GM18502 (cell line): ENCODE data around the gene SRPK2.
"Not testable (repeated sequence)": the region's sequence is repeated elsewhere in the genome, so short reads cannot be mapped to it uniquely, and the experiment has no call there.

Experiments used
- ATAC-seq: cut with Tn5 transposase; IDR thresholded peaks from one replicate; pipeline ENCODE4 v1.9.1; 2021; ENCODE audit warnings: mild to moderate bottlenecking; ENCODE audit not compliant: unreplicated experiment, poor library complexity

Gene SRPK2

DNA sequence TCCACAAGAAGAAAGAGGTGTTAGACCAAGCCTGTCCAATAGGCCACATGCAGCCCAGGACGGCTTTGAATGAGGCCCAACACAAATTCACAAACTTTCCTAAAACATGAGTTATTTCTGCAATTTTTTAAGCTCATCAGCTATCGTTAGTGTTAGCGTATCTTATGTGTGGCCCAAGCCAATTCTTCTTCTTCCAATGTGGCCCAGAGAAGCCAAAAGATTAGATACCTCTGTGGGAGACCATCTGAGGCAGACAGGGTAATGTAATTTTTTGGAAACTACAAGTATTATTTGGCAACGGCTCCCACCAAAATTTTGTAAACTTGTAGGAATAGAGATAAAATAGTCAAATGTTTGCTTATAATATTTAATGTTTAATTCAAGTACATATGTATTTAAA lies 153.8 kb downstream of the SRPK2 start:
- no peak for ATAC-seq

DNA sequence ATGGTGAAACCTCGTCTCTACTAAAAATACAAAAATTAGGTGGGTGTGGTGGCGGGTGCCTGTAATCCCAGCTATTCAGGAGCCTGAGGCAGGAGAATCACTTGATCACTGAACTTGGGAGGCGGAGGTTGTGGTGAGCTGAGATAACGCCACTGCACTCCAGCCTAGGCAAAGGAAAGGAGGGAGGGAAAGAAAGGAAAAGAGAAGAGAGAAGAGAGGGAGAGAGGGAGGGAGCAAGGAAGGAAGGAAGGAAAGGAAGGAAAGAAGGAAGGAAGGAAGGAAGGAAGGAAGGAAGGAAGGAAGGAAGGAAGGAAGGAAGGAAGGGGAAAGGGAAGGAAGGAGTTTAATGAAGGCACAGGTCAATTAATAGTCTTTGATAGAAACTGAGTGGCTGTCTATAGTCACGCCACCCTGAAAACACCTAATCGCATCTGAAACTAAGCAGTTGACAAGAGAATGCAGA lies 155.9 kb downstream of the SRPK2 start:
- ATAC-seq: not testable (repeated sequence)

DNA sequence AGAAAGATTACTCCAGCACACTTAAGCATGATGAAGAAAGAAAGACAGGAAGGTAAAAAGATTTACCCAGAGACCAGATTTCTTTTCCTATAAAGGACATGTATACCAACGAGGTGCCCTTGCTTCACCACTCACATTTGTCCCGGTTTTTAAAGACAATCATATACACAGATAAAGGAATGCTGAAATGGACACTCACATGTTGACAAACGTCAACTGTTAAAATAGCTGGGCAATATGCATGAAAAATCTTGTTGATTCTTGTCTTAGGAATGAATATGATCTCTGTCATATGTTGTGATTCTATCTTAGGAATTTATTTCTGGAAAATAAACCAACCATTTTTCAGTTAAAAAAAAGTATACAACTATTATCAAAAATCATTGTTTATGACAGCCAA lies 158.2 kb downstream of the SRPK2 start:
- ATAC-seq: no peak

DNA sequence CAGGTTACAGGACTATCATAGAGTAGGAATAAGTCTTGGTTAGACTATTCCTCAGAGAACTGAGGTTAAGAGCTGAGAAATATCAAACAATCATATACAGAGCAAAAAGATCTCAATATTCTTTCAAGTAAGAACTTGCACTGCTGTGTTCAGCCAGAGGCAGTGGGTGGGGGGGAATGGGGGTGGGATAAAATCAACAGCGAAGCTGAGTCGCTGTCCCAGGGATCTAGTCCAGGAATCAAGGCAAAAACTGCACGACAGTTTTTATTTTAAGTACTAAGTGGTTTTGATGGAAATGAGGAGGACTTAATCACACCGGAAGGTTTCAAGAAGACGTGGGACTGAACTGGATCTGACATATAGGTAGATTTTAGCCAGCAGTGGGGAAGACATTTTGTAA lies 159.1 kb downstream of the SRPK2 start:
- ATAC-seq: no peak

DNA sequence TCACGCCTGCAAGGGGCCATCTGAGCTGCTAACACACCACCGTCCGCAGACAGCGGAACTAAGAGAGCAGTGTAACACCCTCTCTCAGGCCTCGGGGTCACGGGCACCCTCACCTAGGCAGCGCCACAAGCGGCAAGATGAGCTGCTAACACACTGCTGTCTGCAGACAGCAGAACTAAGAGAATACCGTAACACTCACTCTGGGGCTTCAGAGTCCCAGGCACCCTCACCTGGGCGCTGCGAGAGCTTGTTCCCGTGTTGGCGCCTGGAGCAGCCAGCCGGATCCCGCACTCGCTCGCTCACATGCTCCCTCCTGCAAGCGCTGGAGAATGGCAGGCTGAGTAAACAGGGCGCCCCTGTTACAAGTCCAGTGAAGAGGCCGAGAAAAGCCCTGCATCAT lies 160.2 kb downstream of the SRPK2 start:
- no peak for ATAC-seq

DNA sequence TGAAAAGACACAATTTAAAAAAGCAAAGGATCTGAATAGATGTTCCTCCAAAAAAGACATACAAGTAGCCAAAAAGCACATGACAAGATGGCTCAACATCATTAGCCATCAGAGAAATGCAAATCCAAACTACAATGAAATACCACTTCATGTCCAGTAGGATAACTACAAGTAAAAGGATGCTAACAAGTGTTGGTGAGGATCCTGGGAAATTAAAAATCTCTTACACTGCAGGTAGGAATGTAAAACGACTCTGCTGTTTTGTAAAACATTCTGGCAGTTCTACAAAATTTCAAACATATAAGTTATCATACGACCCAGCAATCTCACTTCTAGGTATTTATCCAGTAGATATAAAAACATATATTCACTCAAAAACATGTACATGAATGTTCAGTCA lies 161.3 kb downstream of the SRPK2 start:
- no peak for ATAC-seq

DNA sequence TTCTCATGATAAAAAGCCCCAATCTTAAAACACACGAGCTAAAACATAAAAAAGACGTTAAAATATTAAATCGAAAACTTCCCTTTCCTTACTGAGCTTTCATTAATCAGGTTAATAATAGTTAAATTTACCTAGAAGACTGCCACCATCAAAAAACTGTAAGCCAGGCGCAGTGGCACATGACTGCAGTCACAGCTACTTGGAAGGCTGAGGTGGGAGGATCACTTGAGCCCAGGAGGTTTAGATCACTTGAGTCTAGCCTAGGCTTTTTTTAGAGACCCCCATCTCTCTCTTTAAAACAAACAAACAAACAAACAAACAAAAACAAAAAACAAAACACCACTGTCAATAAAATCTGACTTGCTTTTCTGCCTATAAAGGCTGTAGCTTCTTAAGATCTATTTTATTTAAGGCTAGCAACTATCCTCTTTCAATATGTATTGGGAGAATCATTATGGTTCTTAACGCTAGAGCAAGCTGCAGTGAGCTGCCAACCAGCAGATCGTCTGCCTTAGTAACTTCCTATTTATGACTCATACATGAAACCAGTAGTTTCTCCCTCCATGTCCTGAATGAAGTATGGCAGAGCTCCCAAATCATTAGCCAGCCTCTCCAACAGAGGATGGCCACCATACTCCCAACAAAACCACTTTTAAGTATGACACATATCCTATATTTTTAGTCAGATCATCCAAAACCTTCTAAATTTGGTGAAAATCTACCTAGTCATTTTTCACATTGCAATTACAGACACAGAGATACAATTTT lies 163.7 kb downstream of the SRPK2 start:
- ATAC-seq: peak; percentile 92

DNA sequence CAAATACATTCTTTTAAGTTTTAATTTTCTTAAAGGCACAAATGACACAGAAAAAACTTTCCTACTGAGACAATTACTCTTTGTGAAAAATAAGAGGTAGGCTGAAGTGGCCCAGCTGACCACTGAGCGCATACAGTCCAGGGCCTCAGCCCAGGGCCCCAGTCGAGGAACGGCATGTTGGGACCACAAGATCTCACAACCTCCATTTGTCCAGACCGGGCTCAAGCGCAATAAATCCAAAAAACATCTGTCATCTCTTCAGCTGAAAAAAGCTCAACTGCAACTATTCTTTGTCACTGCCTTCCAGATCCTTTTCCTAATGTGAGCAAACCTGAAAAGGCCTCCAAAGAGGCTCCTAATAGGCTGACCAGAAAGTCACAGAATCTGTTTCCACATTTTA lies 165.8 kb downstream of the SRPK2 start:
- no peak for ATAC-seq

DNA sequence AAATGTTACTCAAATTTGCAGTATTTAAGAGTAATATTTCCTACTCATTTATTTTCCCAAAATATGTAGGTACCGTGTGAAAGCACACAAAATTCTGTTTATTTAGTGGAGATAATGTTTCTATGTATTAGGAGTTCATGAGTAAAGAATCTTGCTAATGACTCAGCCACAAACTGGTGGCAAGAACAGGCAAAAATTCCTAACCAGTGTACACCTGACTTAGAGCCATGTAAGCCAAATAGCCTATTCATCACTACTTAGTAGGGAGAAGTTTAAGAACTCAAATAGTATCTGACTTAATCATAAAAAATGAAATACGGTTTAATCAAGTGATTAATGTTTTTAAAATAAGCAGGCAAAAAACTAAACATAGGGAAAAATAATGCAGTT lies 169.0 kb downstream of the SRPK2 start:
- ATAC-seq: no peak

DNA sequence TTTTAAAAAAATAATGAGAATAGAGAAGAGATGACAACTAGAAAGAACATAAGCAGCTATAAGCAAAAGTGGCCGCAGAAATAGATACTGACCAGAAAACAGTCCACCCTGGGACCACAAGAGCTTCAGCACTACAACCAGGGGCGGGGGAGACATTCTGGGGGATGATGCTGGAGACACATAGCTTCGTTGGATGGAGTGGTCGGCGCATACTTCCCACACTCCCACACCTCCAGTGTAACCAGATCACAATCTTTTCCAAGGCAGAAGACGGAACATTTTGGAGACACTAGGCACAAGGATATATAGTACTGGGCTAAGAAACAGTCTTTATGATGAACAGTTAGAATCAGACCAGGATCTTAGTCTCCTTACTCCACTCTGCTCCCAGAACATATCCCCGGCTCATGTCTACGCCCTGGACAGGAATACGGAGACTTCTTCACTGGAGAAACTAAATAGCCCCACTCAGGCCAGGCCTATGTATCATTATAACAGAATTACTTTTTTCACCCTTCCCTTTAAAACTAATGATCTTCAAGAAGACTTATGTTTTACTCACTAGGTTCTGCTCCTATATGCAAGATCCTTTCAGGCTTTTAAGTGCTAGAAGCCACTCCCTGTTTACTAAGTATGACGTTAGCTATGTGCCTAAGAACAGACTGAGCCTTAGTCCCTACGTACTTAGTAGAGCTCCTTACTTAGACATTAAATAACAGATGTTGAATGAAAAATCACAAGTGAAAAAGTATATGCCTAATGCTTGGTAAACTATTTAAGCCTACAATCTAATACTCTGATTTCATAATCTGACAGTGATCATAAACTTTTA lies 169.6 kb downstream of the SRPK2 start:
- no peak for ATAC-seq

DNA sequence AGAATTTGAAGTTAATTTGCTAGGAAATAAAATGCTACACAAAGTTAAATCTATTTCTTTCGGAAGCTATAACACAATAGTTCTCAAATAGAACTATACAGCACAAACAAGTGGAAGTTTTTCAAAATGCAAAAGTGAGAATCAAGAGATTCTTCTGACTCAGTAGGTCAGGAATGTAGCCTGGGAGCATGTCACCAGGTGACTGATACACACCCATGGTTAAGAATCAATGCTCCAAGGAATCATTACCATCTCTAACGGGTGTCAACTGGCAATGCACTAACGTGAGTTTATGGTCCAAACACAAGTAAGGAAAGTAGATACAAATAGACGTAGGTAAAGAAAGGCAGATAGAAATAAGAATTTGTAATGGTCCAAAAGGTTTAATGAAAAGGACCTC lies 170.5 kb downstream of the SRPK2 start:
- no peak for ATAC-seq

DNA sequence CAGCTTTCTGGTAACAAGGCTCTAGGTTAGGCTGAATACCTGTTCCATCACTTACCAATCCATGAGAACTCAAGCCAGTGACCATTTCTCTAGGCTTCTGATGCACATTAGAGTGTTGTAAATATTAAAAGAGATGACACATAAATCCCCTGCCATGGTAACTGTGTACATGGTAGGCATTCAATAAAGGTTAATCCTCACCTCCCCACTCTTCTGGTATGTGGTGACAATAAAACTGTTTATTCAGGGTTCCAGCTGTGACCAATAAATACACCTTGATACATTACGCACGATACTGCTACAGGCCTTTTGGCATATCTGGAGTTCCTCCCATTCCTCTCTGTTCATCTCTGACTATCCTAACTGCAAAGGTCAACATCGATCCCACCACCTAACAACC lies 171.9 kb downstream of the SRPK2 start:
- no peak for ATAC-seq

DNA sequence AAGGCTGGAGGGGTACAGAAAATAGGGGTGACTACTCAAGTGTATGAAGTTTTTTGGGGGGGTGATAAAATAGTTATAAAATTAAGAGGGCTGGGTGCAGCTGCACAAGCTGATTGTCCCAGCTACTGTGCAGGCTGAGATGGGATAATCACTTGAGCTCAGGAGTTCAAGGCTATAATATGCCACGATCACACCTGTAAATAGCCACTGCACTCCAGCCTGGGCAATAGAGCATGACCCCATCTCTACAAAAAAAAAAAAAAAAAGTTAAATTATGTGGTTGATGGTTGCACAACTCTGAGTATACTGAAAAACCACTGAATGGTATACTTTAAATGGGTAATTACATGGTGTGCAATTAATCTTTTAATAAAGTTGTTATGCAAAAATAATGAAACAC lies 172.9 kb downstream of the SRPK2 start:
- no peak for ATAC-seq

DNA sequence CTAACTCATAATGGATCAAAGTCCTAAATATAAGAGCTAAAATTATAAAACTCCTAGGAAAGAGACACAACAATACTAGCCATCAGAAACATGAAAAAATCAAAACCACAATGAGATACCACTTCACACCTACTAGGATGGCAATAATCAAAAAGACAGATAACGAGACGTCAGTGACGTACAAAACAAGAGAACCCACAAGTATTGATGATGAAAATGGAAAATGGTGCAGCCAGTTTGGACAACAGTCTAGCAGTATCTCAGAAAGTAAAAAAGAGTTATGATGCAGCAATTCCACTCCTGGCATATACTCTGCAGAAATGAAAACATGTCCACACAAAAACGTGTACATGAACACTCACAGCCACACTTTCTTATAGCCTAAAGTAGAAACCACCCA lies 173.5 kb downstream of the SRPK2 start:
- ATAC-seq: no peak

DNA sequence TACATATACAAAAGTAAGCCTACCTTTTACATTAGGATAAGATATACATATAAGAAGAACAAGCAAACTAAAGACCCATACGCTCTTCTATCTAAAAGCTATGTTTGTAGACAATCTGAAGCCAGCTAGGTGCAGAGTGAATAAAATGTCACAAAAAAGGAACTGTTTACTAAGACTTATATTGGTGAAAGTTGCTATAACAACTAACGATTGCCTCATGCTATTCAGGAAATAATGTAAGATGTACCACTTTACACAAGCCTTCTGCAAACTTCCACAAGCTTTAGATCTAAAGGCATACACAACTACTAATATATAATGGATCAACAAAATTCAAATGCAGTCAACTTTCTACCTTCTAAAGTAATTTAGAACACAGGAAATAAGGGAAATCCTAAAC lies 175.1 kb downstream of the SRPK2 start:
- ATAC-seq: no peak

DNA sequence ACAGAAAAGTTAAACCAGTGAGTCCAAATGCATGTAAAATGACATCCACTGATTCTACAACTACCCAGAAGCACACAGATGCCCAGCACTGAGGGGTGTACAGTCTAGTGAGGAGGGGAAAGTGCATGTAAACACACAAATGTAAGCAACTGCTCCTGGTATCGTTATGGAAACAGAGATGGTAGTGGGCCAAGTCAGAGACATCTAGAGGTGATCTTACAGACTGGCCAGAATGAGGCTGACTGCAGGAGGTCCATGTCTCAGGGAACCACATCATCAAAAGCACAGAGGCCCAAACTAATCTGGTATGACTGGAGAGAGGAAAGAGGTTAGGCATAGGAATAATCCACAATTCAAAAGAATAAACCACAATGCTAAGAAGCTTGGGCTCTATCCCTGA lies 176.5 kb downstream of the SRPK2 start:
- ATAC-seq: no peak

DNA sequence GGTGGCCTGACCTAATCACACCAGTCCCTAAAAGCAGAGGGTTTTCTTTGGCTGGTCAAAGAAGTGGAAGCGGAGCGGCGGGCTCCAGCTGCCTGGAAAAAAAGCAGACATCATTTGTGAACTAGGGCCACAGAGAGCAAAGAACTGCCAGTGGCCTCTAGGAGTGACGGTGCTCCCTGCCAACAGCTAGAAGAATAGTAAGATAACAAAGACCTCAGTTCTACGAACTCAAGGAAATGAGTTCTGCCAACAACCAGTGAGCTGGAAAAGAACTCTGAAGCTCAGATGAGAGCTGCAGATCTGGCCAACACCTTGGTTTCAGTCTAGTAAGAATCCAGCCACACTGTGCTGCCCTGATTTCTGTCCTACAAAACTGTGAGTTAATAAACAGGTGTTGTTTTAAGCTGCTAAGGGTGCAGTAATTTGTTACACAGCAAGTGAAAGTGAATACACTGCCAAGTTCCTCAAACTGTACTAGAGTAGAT lies 178.0 kb downstream of the SRPK2 start:
- peak; percentile 87 for ATAC-seq

DNA sequence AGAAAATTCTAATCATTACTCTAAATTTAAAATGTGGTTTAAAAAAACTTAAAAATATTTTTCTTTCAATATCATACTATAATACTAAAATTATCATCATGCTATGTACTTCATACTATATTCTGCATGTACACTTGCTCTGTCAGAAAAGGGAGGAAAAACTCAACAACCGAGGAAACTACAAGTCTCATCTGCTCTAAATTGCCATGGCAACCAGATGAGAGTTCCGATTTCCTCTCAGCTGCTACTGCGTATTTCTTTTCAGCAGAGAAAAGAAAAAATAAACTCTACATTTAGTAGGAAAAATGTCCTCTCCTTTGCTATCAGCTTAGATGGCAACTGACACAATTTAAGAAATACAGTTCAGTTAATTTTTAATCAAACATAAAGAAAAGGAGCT lies 178.9 kb downstream of the SRPK2 start:
- ATAC-seq: no peak

DNA sequence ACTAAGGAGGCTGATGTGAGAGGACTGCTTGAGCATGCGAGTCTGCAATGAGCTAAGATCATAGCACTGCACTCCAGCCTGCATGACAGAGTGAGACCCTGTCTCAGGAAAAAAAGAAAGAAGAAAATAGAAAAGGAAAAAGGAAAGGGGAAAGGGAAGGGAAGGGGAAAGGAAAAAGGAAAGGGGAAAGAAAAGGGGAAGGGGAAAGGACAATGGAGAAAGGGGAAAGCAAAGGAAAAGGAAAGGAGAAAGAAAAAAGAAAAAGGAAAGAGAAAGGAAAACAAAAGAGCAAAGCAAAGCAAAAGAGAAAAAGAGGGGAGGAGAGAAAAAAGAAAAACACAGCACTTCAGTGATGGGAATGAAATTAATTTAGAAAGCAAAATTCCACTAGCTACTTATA lies 179.3 kb downstream of the SRPK2 start:
- ATAC-seq: no peak

DNA sequence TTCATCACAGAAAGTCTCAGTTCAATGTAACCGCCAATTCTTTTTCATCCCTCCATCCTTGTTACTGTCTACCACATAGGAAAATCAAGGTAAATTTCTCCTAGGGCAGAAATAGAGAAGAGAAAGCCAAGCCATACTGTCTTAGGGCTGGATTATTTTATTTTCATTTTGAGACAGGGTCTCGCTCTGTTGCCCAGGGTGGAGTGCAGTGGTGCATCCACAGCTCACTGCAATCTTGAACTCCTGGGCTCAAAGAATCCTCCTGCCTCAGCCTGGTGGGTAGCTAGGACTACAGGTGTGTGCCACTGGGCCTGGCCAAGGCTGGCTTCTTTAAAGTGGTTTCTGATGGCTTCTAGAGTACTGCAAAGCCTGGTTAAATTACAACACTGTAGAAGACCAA lies 181.7 kb downstream of the SRPK2 start:
- ATAC-seq: no peak

DNA sequence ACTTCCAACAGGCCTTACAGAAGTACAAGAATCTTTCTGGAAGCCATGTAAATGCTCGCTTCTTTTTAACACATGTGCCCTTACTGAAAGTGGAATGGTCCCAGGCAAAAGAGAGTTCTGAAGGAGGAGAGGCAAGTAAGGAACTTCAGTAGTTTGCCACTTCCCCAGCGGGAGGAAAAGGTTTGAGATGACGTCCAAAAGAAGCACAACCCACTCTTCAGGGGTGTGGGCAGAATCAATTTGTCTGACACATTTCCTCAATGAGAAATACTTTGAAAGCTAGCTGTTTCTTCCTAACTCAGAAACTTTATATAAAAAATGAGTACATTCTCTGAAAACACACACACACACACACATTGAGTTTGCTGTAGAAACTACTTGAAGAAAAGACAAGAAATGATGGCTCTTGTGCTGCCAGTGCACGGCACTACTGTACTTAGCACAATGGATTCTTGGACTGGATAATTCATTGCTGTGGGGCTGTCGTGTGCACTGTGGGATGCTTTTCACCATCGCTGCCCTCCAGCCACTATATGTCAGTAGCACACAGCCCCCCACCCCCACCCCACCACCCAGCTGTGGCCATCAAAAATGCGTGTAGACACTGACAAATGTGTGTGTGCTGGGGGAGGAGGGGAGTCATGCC lies 183.0 kb downstream of the SRPK2 start:
- ATAC-seq: no peak
